AG04450 (cell line): Measurements from ENCODE around the gene FRAS1. TPM values are rescaled to one million over a fixed set of nuclear protein-coding genes. Genes with fewer than 3 reads are reported as not detected.

ENCODE experiments used
- CTCF ChIA-PET: fragments of 300-600, 350-600 bp; formaldehyde crosslinking; extraction: SDS; loops from one replicate; lab custom pipeline; 2022; ENCODE audit warnings: antibody characterized with exemption, inconsistent platforms; lab: Charles Lee
- POLR2A ChIA-PET: fragments of 350-600 bp; formaldehyde crosslinking; extraction: SDS; loops from one replicate; lab custom pipeline; 2021; ENCODE audit warnings: antibody characterized with exemption, inconsistent platforms; lab: Yijun Ruan, JAX
- DNase-seq: peaks from one replicate; pipeline ENCODE4 v3.0.0-alpha.2; 2011; ENCODE audit warnings: low read depth, low spot score
- H3K27ac ChIP-seq: one replicate; pipeline ENCODE4 v1.5.1; 2012; ENCODE audit warnings: low read depth, low read length, control low read depth
- H3K27me3 ChIP-seq: one replicate; pipeline ENCODE4 v1.6.0; 2012; ENCODE audit warnings: low read length; ENCODE audit not compliant: control insufficient read depth, insufficient read depth
- H3K4me3 ChIP-seq: 2 replicates; pipeline ENCODE4 v1.5.1; 2011; ENCODE audit warnings: mild to moderate bottlenecking, low read depth, low read length, control low read depth
- H3K9me3 ChIP-seq: 2 replicates; pipeline ENCODE4 v1.5.1; 2012; ENCODE audit warnings: low read length; ENCODE audit not compliant: control insufficient read depth, insufficient read depth
- CTCF ChIP-seq: IDR thresholded peaks from 2 replicates; pipeline ENCODE4 v1.5.1; 2011; ENCODE audit warnings: low read depth, low read length, control low read depth, inconsistent platforms
- polyA plus RNA-seq: library from polyadenylated mRNA; depleted of rRNA; stranded (reverse); fragments of >200 nt; gene quantifications from 2 replicates; pipeline ENCODE4 v1.2.3, GENCODE V29; 2011

FRAS1 gene
- polyA plus RNA-seq, 1 experiment = 0.21 TPM

- no peak for TF ChIP-seq CTCF
- ChIA-PET POLR2A (no interaction called here), CTCF (no interaction called here)
- no peaks in the 10 kb centered on the region for H3K9me3 ChIP-seq
- no peak overlapping the region for H3K4me3 ChIP-seq
- no peak for DNase-seq
- H3K27ac ChIP-seq = no peak overlapping the region
- H3K27me3 ChIP-seq = no peaks in the 10 kb centered on the region
Observed at GRCh38 chr4:78031417-78031950, 25.6 kb upstream of the FRAS1 start.

- TF ChIP-seq CTCF = no peak
- H3K9me3 ChIP-seq = no peaks in the 10 kb centered on the region
- H3K27me3 ChIP-seq = no peaks in the 10 kb centered on the region
- POLR2A ChIA-PET = no interaction called here
- H3K27ac ChIP-seq = no peak overlapping the region
- no peak overlapping the region for H3K4me3 ChIP-seq
- DNase-seq = no peak
- CTCF ChIA-PET = interaction anchor here (0.7 kb wide), 1 partner anchor 12 kb away, joined by 3 read pairs; no protein-coding TSS in a partner anchor
Observed at GRCh38 chr4:78032446-78032845, 24.7 kb upstream of the FRAS1 start.

GRCh38 chr4:78032929-78033328 is 24.2 kb upstream of the FRAS1 start:
- H3K9me3 ChIP-seq = no peaks in the 10 kb centered on the region
- POLR2A ChIA-PET = no interaction called here
- H3K4me3 ChIP-seq = no peak overlapping the region
- DNase-seq = no peak
- no peaks in the 10 kb centered on the region for H3K27me3 ChIP-seq
- CTCF ChIA-PET = interaction anchor here (0.7 kb wide), 1 partner anchor 12 kb away, joined by 3 read pairs; no protein-coding TSS in a partner anchor
- no peak for TF ChIP-seq CTCF
- no peak overlapping the region for H3K27ac ChIP-seq

GRCh38 chr4:78033861-78034260 is 23.3 kb upstream of the FRAS1 start:
- H3K27me3 ChIP-seq = no peaks in the 10 kb centered on the region
- no peak overlapping the region for H3K4me3 ChIP-seq
- POLR2A ChIA-PET = no interaction called here
- TF ChIP-seq CTCF = no peak
- DNase-seq = no peak
- H3K27ac ChIP-seq = no peak overlapping the region
- no peaks in the 10 kb centered on the region for H3K9me3 ChIP-seq
- CTCF ChIA-PET = no interaction called here

- Histone ChIP-seq H3K27me3 (no peaks in the 10 kb centered on the region), H3K27ac (no peak overlapping the region), H3K9me3 (no peaks in the 10 kb centered on the region), H3K4me3 (no peak overlapping the region)
- DNase-seq = no peak
- TF ChIP-seq CTCF = no peak
- CTCF ChIA-PET = no interaction called here
- POLR2A ChIA-PET = no interaction called here
Observed at GRCh38 chr4:78038704-78039103, 18.4 kb upstream of the FRAS1 start.
